LHCN-M2 (cell line): Measurements from ENCODE around the gene SCML1. TPM values are rescaled to one million over a fixed set of nuclear protein-coding genes. Genes with fewer than 3 reads are reported as not detected.

Experiments used
- DNase-seq: peaks from one replicate; pipeline ENCODE4 v3.0.0-alpha.2; 2012; ENCODE audit warnings: low read depth
- polyA plus RNA-seq: library from polyadenylated mRNA; unstranded; fragments of >200 nt; gene quantifications from one replicate; pipeline ENCODE4 v1.2.1, GENCODE V29; 2012; ENCODE audit warnings: missing spikeins
- total RNA-seq: library from RNA; depleted of rRNA; stranded (reverse); fragments of >200 nt; gene quantifications from 2 replicates; pipeline ENCODE4 v1.2.3, GENCODE V29; 2014; rRNA removed

The SCML1 gene, protein sequence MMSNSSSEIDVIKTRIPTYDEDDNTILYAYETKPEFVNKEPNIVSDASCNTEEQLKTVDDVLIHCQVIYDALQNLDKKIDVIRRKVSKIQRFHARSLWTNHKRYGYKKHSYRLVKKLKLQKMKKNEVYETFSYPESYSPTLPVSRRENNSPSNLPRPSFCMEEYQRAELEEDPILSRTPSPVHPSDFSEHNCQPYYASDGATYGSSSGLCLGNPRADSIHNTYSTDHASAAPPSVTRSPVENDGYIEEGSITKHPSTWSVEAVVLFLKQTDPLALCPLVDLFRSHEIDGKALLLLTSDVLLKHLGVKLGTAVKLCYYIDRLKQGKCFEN
- 8.3 and 11.0 TPM in 2 replicates for total RNA-seq
- 2.9 TPM for polyA plus RNA-seq

DNA sequence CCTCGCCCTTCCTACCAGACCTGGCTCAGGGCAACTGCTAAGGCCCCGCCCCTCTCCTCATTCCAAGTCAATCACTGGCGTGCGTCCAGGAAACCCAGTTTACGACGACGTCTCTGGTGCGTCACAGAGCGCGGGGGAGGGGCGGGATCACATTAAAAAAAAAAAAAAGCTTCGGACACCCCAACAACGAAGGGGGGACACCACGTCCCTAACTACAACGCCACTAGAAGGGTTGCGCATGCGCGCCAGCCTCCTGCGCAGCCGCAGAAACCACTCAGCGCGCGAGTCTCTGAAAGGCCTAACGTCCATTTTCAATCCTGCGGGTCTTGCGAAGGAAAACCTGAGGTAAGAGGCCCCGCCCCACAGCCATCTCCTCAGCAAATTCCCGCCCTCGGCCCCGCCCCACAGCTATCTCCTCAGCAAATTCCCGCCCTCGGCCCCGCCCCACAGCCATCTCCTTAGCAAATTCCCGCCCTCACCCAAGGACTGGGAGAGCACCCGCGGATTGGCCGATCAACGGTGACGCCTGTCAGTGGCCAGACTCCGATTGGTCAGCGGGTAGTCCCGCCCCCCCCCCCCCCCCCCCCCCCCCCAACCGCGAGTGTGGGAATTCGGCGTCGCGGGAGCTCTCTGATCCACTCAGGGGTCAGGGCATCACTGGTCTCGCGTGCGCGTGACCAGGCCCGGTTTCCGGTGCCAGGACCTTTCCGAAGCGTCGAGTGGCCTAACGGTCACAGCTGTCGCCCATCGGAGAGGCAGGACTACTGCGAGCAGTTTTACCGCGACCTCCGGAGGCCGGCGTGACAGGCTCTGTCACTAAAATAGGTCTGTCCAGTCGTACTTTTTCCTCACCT lies at the start of gene SCML1:
TSS of gene SCML1 (plus strand) at position 638 of the 854 bp plus-strand sequence. CDS start 6,694 bp downstream, outside the sequence.
- DNase-seq, result peak; percentile 92

DNA sequence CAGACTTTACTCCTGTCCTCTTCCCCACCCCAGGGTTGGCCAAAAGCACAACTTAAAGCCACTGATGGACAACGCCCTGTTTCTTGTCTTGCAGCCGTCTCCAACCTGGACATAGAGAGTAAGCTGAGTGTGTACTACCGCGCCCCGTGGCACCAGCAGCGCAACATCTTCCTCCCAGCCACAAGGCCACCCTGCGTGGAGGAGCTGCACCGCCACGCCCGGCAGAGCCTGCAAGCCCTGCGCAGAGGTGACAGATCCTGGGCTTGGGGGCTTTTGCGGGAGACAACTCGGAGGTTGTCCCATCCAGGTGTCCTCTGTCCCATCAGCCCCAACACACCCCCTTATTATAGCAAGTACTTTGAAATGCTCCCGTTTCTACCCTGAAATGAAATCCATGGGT lies 49.6 kb upstream of the SCML1 start:
- no peak for DNase-seq

DNA sequence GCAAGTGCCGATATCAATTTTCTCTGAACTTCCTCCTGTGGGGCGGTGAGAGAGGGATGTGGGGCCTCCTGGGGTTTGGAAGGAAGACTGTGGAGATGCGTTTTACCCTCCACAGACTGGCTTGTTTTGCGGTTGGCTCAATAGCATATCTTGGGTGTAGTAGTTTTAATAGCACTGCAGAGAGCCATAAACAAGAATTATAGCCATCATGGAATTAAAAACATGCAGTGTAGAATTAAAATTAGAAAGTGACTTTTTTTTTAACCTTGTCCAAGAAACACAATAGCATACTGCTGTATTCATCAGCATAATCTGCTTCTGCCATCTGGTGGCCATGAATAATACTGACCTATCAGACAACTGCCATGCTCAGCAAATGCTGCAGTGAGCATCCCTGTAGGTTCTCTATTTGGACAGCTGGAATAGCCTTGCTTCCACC lies 47.3 kb upstream of the SCML1 start:
- DNase-seq, result peak; percentile 50

DNA sequence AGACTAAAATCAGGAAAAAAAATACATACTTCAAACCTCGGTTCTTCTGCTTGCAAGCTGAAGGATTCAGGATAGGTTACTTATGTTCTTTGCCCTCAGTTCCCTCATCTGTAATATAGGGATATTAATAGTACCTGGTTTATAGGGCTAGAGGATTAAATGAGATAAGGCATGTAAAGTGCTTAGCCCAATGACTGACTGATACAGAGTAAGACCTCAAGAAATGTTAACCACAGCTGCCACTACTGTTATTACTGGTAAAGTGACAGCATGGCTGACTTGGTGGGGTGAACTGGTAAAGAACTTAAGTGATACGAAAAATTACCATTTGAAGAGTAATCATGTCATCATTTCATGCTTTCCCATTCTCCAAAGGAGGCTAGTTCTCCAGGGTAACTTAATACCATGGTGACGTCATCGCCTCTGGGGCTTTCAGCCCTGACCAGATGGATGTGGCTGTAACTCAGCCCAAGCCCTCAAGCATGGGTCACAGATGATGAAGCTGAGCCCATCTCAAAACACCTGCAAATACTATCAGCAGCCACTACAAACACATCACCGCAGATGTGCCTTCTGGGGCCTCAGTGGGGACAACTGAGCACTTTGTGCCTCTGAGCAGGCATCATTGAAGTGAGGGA lies 44.5 kb upstream of the SCML1 start:
- peak; percentile 67 for DNase-seq

DNA sequence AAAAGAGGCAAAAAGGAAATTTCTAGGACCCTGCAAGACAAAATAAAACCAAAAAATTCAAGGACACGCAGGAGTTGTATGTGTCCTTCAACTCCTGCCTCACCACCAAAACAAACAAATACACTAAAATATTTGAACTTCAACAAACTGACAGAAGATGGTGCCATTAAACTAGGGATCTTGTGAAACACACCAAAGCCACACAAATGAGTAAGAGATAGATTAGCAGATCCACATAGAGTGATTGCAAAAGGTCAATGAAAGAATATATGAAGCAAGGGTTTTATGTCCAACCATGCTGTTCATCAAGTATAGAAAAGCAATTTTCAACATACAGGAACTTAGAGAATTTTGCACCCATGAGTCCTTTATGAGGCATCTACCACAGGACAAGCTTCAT lies 40.1 kb upstream of the SCML1 start:
- peak; percentile 20 for DNase-seq

DNA sequence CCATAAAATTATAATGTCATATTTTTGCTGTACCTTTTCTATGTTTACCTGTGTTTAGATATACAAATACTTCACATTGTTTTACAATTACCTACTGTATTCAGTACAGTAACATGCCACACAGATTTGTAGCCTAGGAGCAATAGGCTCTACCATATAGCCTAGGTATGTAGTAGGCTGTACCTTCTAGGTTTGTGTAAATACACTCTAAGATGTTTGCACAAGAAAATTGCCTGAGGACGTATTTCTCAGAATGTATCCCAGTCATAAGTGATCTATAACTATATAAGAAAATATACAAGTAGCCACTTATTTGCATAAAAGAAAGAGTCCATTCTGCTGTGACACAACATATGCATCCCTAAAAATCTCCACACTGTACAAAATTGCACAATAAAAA lies 36.3 kb upstream of the SCML1 start:
- no peak for DNase-seq

DNA sequence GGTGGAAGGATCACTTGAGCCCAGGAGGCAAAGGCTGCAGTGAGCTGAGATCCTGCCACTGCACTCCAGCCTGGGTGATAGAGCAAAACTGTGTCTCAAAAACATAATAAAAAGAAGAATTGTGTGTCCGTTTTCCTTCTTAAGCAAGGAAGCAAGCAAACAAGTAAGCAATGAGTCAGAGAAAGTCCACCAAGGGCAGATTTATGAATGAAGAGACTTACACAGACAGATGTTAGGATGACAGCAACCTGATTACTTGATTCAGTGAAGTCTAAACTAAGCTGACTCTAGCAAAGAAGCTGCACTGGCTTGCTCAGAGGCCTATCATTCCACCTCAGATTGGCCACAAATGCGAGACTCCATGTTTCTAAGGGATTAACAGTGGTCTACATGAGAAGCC lies 34.1 kb upstream of the SCML1 start:
- peak; percentile 23 for DNase-seq

DNA sequence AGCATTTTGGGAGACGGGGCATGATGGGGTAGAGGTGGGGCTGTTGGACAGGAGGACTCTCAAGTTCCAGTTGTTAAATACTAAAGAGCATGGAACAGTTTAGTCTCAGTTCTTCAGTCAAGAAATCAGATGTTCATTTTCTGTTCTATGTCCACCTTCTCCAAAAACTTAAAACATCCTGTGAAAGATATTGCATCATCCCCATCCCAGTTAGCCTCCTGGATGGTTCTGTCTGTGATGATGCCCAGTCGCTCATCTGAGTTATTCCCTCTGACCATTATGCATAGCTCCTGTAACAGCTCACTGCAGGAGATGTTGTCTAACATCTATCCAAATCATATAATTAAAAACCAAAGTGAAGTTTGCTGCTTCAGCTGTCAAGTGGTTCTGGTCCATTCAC lies 32.1 kb upstream of the SCML1 start:
- DNase-seq, result no peak

DNA sequence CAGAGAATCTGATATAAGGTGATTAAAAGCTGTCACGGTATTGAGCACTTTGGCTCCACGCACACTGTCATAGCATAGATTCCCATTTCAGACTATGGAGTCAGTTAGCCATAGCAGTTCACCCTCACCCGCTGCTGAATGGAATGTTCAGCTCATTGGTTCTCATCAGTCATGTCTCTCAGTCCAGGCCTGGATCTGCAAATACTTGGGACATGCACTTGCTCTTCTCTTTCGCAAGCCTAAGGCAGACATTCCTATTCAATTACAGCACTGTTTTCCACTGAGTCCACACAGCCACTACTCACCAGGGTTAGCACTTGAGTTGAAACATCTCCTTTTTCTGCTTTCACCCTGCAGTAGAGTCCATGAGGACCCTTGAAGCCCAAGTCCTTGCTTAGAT lies 30.6 kb upstream of the SCML1 start:
- DNase-seq, result no peak

DNA sequence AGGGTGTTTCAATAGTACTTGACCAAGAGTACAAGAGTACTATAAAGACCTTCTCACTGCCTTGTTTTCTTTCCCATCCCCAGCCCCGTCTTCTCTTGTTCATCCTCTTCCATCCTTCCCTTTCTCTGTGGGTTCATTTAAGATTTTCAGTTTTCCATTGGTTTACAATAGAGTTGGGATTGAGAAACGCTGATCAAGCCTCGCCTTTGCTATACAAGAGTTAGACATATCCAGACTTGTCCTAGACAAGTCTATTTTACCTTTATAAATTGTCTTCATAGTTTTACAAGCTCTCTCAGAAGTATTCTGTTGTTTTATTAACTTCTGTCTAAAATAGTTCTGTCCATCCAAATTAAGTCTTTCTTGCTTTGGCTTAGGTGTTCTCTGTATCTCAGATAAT lies 29.6 kb upstream of the SCML1 start:
- no peak for DNase-seq

DNA sequence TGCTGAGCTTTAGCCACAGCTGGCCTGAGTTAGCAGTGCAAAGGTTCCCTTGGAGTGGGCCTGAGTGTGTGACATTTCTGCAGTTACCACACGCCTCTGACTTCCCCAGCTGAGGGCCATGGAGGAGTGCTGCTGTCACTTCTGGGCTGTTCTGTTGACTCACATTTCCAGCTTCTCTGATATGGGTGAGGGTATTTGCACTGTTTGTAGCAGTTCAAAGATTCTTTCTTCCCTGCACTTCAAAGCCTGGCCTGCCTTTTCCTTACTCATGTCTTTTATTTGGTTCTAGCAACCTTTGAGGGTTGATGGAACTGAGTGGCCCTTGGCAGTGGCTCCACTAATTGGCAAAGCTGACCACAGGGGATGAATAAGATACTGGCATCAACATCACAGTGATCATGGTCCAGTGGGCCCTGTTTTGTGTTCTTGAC lies 26.4 kb upstream of the SCML1 start:
- DNase-seq, result no peak

DNA sequence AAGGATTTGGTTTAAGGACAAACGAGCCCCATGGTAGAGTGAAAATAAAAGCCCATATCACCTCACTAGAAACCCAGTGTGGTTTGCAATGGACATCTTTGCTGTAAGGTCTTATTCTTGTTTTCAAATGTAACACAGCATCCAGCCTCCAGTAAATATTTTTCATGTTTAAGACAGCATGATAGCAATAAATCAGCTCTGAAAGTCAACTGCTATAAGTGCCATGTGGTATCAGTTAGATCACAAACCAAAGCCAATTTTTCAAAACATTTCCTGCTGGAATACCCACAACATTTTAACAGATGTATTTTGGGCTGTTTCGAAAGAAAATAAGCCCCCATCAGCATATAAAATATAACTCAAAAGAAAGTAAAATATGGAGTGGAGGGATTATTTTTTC lies 24.0 kb upstream of the SCML1 start:
- no peak for DNase-seq

DNA sequence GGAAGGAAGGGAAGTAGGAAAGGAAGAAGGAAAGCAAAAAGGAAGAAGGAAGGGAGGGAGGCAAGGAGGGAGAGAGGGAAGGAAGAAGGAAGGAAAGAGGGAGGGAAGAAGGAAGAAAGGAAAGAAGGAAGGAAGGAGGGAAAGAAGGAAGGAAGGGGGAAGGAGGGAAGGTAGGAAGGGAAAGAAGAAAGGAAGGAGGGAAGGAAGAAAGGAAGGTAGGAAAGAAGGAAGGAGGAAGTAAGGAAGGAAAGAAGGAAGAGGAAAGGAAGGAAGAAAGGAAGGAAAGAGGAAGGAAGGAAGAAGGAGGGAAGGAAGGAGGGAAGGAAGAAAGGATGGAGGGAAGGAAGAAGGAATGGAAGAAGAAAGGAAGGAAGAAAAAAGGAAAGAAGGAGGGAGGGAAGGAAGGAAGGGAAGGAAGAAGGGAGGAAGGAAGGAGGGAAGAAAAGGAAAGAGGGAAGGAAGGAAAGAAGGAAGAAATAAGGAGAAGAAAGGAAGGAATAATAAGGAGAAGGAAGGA lies 18.6 kb upstream of the SCML1 start:
- no peak for DNase-seq

DNA sequence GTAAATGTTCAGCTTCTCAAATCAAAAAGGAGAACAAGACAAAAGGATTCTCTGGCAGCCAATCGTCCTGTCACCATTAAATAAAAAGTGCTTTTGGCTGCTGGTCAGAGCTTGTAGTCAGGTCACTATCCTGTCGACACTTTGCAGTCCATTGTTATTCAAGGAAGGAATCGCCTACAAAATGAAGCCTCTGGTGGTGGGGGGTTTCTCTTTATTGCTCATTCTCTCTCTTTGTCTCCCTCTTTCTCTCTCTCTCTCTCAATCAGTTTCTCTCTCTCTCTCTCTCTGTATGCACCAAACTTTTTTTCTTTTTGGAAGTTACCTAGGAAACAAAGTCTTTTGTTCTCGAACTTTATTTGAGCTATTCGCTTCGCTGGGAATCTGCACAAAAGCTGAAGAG lies 17.6 kb upstream of the SCML1 start:
- DNase-seq, result no peak

DNA sequence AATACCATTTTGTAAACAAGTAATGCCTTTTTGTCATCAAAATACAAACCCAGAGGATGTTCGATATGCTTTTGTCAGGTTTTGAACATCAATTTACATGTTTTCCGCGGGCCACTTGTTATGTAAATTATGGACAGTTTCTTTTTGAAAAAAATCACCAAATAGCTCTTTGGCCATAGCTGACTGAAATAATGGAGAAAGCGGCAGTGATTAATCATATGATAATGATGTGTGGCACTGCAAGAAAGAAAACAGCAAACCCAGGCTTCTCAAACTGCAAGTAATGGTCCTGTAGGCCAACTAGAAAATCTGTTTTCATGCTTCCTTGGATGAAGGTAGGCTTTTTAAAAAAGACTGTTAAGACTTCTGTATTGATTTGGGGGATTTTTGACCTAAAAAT lies 15.6 kb upstream of the SCML1 start:
- no peak for DNase-seq

DNA sequence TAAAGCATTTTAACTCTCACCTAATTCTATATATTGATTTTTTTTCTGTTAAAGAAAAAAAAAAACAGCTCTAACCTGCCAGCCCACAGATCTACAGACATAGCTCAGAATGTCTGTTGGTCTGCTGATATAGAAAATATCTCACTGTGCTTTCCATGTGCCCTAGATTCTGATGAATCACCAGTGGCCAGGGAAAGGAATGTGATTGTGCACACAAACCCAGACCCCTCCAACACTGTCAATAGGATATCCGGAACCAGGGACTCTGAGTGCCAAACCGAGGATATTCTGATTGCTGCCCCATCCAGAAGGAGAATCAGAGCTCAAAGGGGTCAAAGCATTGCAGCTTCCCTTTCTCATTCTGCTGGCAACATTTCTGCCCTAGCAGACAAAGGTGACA lies 12.1 kb upstream of the SCML1 start:
- no peak for DNase-seq

DNA sequence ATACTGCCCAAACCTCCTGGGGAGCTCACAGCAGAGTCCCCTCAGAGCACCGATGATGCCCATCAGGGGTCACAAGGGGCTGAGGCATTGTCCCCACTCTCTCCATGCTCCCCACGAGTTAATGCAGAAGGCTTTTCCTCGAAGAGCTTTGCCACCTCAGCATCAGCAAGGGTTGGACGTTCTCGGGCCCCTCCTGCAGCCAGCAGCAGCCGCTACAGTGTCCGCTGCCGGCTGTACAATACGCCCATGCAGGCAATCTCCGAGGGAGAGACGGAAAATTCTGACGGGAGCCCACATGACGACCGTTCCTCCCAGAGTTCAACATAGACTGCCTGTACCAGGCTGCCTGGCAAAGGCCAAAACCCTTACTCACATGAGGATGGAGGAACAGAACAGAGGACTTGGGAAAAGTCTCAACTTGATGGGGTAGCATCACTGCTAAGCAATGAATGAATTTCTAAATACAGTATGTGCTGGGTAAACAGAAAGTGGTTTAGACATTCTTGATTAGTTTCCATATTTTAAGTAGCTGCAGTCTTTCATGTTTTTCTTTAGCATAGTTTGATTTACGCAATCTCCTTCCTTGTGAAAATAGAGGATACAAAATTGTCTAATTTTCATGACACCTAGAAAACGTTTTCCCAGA lies 5.0 kb upstream of the SCML1 start:
- no peak for DNase-seq

DNA sequence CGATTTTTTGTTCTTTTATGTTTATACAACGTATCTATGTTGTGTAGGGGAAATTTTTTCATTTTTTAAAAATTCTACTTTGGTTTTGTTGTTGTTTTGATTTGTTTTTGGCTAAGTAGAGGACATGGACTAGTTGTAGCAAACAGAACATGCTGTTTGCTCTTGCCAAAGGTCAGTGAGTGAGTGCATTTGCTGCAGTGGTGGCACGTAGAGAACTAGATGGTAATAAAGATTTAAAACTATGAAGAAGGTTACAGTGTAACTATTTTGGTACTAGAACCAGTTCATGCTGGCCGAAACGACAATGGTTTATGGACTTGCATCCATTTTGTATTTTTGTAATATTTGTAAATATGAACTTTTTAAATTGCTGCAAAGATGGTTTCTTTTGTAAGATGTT lies 1.9 kb upstream of the SCML1 start:
- no peak for DNase-seq

DNA sequence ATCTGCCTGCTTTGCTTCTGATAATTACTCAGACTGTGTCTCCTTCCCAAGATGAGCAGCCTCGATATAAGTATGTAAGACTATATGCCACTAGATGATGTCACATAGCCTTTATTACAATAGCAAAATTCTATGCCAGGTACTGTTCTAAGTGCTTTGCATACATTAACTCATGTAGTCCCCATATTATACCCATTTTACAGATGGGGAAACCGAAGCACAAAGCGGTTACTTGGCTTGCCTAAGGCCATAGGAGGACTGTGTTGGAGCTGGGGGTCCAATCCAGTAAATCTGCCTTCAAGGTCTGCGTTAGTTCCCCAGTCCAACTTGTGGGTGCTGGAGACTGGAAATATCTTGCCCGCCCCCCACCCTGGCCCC lies 826 bp upstream of the SCML1 start:
- no peak for DNase-seq

DNA sequence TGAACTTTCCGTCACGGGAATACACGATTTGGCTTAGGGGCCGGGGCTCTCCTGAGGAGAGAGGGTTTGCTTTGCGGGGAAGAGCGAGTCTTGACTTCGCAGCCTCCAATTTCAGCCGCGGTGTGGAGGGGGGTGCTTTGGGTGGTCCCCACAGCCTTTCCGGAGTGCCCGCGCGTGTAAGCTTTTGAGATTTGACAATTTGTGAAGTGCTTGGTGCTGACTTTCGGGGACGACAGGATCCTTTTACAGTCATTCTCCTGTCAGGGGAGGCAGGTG lies 355 bp downstream of the SCML1 start:
- DNase-seq, result no peak

DNA sequence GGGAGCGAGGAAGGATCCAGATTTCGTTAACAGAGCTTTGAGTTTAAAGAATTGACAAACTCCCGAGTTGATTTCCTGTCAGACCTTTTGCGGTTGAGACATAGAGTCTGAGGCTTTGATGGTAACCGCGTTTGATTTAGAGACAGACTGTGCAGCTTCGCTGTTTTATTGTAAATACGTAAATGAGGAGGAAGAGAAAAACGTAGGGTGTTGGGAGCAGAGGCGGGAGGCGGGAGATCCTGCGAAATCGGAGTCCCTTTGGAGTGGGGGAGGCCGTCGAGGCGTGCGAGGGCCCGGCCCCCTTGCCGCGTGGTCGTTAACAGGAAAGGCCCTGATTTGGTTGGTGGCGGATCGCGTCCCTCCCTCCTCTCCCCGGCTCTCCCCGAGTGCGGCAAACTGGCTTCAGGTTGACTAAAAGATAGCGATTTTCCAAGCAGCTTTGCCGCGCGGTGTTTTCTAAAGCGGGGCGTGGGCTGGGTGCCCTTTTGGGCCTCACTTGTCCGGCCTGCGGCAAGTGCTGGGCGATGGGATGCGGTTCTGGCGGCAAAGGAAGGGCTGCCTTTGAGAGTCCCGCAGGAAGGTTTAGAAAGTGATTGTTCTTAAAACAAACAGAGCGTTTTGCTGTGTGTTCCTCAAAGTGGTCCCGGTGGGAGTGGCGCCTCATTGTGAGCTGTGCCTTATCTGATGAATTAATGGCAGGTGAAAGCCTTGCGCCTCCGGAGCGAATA lies 857 bp downstream of the SCML1 start:
- peak; percentile 21 for DNase-seq
